ENCODE data around the gene PHRF1. TPM values are rescaled to one million over a fixed set of nuclear protein-coding genes. Genes with fewer than 3 reads are reported as not detected.
A peak's percentile ranks its signal among the peaks of the same experiment; 100 is the strongest.

The PHRF1 gene
- total and polyA plus RNA-seq, 2 experiments from 2014 or later, result 25.6 to 26.9 TPM

- Histone ChIP-seq H3K27ac (peak within 1 kb of the TSS; percentile 96), H4K20me1 (ENCODE audit: insufficient read depth, poor library complexity, severe bottlenecking) (no peaks in the 10 kb centered on the region), H3K79me2 (peaks cover 17% of the 10 kb centered on the region), H3K4me3 (peak within 1 kb of the TSS; percentile 69), H3K4me2 (peak within 1 kb of the TSS; percentile 97), H2AFZ (peak within 1 kb of the TSS; percentile 60), H3K4me1 (ENCODE audit: insufficient read depth) (peaks cover 28% of the 10 kb centered on the region), H3K27me3 (peaks cover 23% of the 10 kb centered on the region), H3K9me2 (replicated peaks; ENCODE audit: insufficient read depth) (no peaks in the 10 kb centered on the region), H3K9me3 (ENCODE audit: low read depth) (no peaks in the 10 kb centered on the region), H3K36me3 (replicated peaks; ENCODE audit: insufficient read depth, low read depth) (no peaks in the 10 kb centered on the region)
- WGBS (ENCODE audit: low lambda C conversion rate, missing lambda C conversion rate), result 2% methylated on average over 38 of the region's 95 CpGs
- TF ChIP-seq CTCF (IDR thresholded peaks at IDR 0.05; ENCODE audit: poor library complexity), result no peak
- no peak for TF ChIP-seq EZH2phosphoT487 (IDR thresholded peaks at IDR 0.05; ENCODE audit: low read depth, severe bottlenecking, unreplicated experiment)
- TF ChIP-seq EZH2 (IDR thresholded peaks at IDR 0.05; ENCODE audit: borderline replicate concordance), result no peak
- peak; percentile 98 for DNase-seq (ENCODE audit: low spot score)
These were observed 15.7 kb upstream of the PHRF1 start, which contains the start of the genes LMNTD2 and RASSF7 for GRCh38 chr11:560305-561147. Gene LMNTD2, minus strand, starts transcription at chr11:560738. Its CDS starts 22 bp downstream, at chr11:560716. Gene RASSF7, plus strand, starts transcription at chr11:560970. Its CDS starts 799 bp downstream, at chr11:561769.

GRCh38 chr11:561148-562003, 14.9 kb upstream of the PHRF1 start:
- peak; percentile 90 for DNase-seq (ENCODE audit: low spot score)
- Histone ChIP-seq H3K36me3 (replicated peaks; ENCODE audit: insufficient read depth, low read depth) (no peaks in the 10 kb centered on the region), H4K20me1 (ENCODE audit: insufficient read depth, poor library complexity, severe bottlenecking) (no peaks in the 10 kb centered on the region), H3K4me2 (peak overlapping the region; percentile 86), H3K4me3 (peak overlapping the region; percentile 69), H3K27me3 (peaks cover 17% of the 10 kb centered on the region), H3K79me2 (peaks cover 17% of the 10 kb centered on the region), H3K4me1 (ENCODE audit: insufficient read depth) (peaks cover 25% of the 10 kb centered on the region), H3K27ac (peak overlapping the region; percentile 94), H2AFZ (peak overlapping the region; percentile 52), H3K9me2 (replicated peaks; ENCODE audit: insufficient read depth) (no peaks in the 10 kb centered on the region), H3K9me3 (ENCODE audit: low read depth) (no peaks in the 10 kb centered on the region)
- TF ChIP-seq CTCF (IDR thresholded peaks at IDR 0.05; ENCODE audit: poor library complexity), result no peak
- no peak for TF ChIP-seq EZH2phosphoT487 (IDR thresholded peaks at IDR 0.05; ENCODE audit: low read depth, severe bottlenecking, unreplicated experiment)
- WGBS (ENCODE audit: low lambda C conversion rate, missing lambda C conversion rate), result 14% methylated on average over 40 of the region's 67 CpGs

- no peaks in the 10 kb centered on the region for H4K20me1 ChIP-seq (ENCODE audit: insufficient read depth, poor library complexity, severe bottlenecking)
- TF ChIP-seq EZH2 (IDR thresholded peaks at IDR 0.05; ENCODE audit: borderline replicate concordance) (no peak), CTCF (IDR thresholded peaks at IDR 0.05; ENCODE audit: poor library complexity) (no peak), EZH2phosphoT487 (IDR thresholded peaks at IDR 0.05; ENCODE audit: low read depth, severe bottlenecking, unreplicated experiment) (no peak)
- 89% methylated on average over 29 of the region's 29 CpGs for WGBS (ENCODE audit: low lambda C conversion rate, missing lambda C conversion rate)
- H3K27ac ChIP-seq, result peak overlapping the region; percentile 89
- H3K79me2 ChIP-seq, result peaks cover 17% of the 10 kb centered on the region
- H3K4me2 ChIP-seq, result peak overlapping the region; percentile 86
- peaks cover 10% of the 10 kb centered on the region for H3K27me3 ChIP-seq
- peaks cover 25% of the 10 kb centered on the region for H3K4me1 ChIP-seq (ENCODE audit: insufficient read depth)
- H3K9me2 ChIP-seq (replicated peaks; ENCODE audit: insufficient read depth), result no peaks in the 10 kb centered on the region
- DNase-seq (ENCODE audit: low spot score), result no peak
- no peaks in the 10 kb centered on the region for H3K36me3 ChIP-seq (replicated peaks; ENCODE audit: insufficient read depth, low read depth)
- peak overlapping the region; percentile 32 for H3K4me3 ChIP-seq
- H2AFZ ChIP-seq, result no peak overlapping the region
- no peaks in the 10 kb centered on the region for H3K9me3 ChIP-seq (ENCODE audit: low read depth)
These were observed 14.1 kb upstream of the PHRF1 start for GRCh38 chr11:562046-562645.

All from hepatocyte (in vitro differentiated cells).